Adrenal gland (tissue), 5 donors: ENCODE results near the gene GPBAR1.

ENCODE experiments used
- CTCF ChIP-seq, 6 experiments: fragments of 450-650 bp in 4 of 6; fragments of 200-600 bp in 2 of 6; sonication (generic) in 1 of 6; IDR thresholded peaks; 1 replicate in 5 of 6; 2 replicates in 1 of 6; pipeline versions ENCODE4 v1.5.1 to v1.8.0; 2016 to 2021; ENCODE audit warnings: antibody characterized with exemption in 6 of 6, mild to moderate bottlenecking in 2 of 6, moderate library complexity in 1 of 6
- POLR2A ChIP-seq, 2 donors: fragments of 450-650 bp; IDR thresholded peaks; one replicate each; pipeline ENCODE4 v1.6.1; 2017; ENCODE audit warnings: antibody characterized with exemption in 2 of 2, mild to moderate bottlenecking in 2 of 2, moderate library complexity in 1 of 2
- donor health status: DM: no; HTN: no; CAD: no.

DNA sequence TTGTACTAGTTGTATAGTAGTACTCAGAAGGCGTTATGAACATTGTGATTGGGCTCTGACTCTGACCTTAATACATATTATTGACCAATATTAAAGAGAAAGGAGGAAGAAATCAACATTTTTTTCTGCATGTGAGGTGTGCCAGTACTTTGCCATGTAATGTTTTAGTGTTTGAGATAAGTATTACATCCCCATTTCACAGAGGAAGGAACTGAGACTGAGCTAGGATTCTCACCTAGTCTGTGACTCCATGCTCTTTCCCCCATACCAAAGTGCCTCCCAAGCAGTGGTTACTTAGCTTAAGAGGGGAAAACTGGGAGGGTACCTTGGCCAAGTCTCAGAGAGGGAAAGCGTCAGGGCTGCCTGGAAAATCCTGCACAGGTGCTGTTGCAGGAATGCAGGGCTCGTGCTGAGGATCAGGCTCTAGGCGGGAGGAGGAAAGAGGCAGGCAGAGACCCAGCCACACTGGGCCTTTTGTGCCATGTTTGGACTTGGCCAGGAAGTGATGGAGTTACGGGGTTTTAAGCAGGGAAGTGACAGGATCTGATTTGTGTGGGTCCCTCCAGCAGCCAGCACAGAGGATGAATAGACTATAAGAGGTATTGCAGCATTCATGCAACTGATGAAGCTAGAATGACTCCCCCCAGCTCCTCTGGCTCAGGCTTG is 11.2 kb downstream of the GPBAR1 start:
- TF ChIP-seq CTCF (IDR thresholded peaks at IDR 0.05) (no peak), POLR2A (IDR thresholded peaks at IDR 0.05) (no peak)
